Prostate gland (tissue), 2 donors: ENCODE measurements around the gene KLHL28. TPM values are rescaled to one million over a fixed set of nuclear protein-coding genes. Genes with fewer than 3 reads are reported as not detected.

Experiments used
- DNase-seq: peaks from one replicate; pipeline ENCODE4 v3.0.0-alpha.2; 2019; ENCODE audit warnings: low spot score
- H3K27ac ChIP-seq, 2 donors: fragments of 200-600 bp; sonication (generic); 2 replicates each; pipeline ENCODE4 v1.5.1; 2017 to 2019
- H3K27me3 ChIP-seq: fragments of 200-600 bp; sonication (generic); replicated peaks from 2 replicates; pipeline ENCODE4 v1.5.1; 2019; ENCODE audit not compliant: insufficient read depth
- H3K36me3 ChIP-seq, 2 donors: fragments of 200-600 bp; sonication (generic); 1 replicate in 1 of 2; 2 replicates in 1 of 2; pipeline versions ENCODE4 v1.5.1 to v1.8.1; 2017 to 2019
- H3K4me1 ChIP-seq: fragments of 200-600 bp; sonication (generic); replicated peaks from 2 replicates; pipeline ENCODE4 v1.5.1; 2019
- H3K4me3 ChIP-seq, 2 donors: fragments of 200-600 bp; sonication (generic); 2 replicates each; pipeline ENCODE4 v1.5.1; 2017 to 2019
- H3K9me3 ChIP-seq: fragments of 200-600 bp; sonication (generic); 2 replicates; pipeline ENCODE4 v1.5.1; 2017
- CTCF ChIP-seq, 4 experiments: fragments of 200-600 bp in 2 of 4; fragments of 450-650 bp in 2 of 4; sonication (generic) in 2 of 4; IDR thresholded peaks; 1 replicate in 3 of 4; 2 replicates in 1 of 4; pipeline ENCODE4 v1.5.1; 2016 to 2019; ENCODE audit warnings: antibody characterized with exemption in 4 of 4, mild to moderate bottlenecking in 2 of 4, moderate library complexity in 2 of 4
- POLR2A ChIP-seq: fragments of 450-650 bp; IDR thresholded peaks from one replicate; pipeline ENCODE4 v1.6.1; 2016; ENCODE audit warnings: antibody characterized with exemption, mild to moderate bottlenecking
- POLR2AphosphoS5 ChIP-seq: sonication (generic); formaldehyde crosslinking; IDR thresholded peaks from one replicate; pipeline ENCODE4 v1.6.1; 2017; ENCODE audit warnings: antibody characterized with exemption
- WGBS: methylation state at CpG from one replicate; pipeline ENCODE4 v1.1.5; 2018; 5-methylcytosine and 5-hydroxymethylcytosine counted together
- intact Hi-C: fragments of 100-400 bp; cut with DNase I; formaldehyde crosslinking; loops from one replicate; pipeline ENCODE4 v1.14.2; 2022
- total RNA-seq, 2 donors: library from RNA; depleted of rRNA; stranded (reverse); fragments of >200 nt; gene quantifications; one replicate each; pipeline ENCODE4 v1.1.0, GENCODE V29; 2016

Gene KLHL28
- total RNA-seq, 2 donors from 2014 or later = 7.4 to 9.7 TPM

GRCh38 chr14:44887596-44887955 lies 74.2 kb downstream of the KLHL28 start:
- no peaks in the 10 kb centered on the region for H3K4me1 ChIP-seq
- no peak overlapping the region for H3K27ac ChIP-seq
- intact Hi-C loops = no loop called here
- H3K27me3 ChIP-seq = no peaks in the 10 kb centered on the region
- H3K36me3 ChIP-seq = no peaks in the 10 kb centered on the region
- whole genome bisulfite sequencing = 98% methylated on average over 16 of the region's 16 CpGs
- H3K4me3 ChIP-seq = no peak overlapping the region
- H3K9me3 ChIP-seq = no peaks in the 10 kb centered on the region
- TF ChIP-seq POLR2A = no peak
- no peak for DNase-seq

- WGBS = 96% methylated on average over 35 of the region's 35 CpGs
- intact Hi-C loops = no loop called here
- Histone ChIP-seq H3K4me3 (no peak overlapping the region), H3K36me3 (no peaks in the 10 kb centered on the region), H3K4me1 (no peaks in the 10 kb centered on the region), H3K9me3 (no peaks in the 10 kb centered on the region), H3K27ac (no peak overlapping the region), H3K27me3 (no peaks in the 10 kb centered on the region)
- TF ChIP-seq POLR2AphosphoS5 (no peak), POLR2A (no peak), CTCF (IDR thresholded peaks at IDR 0.05) (no peak)
- no peak for DNase-seq
Observed at GRCh38 chr14:44886860-44887595, 74.7 kb downstream of the KLHL28 start.

GRCh38 chr14:44880791-44881190 lies 81.0 kb downstream of the KLHL28 start:
- no peak overlapping the region for H3K4me3 ChIP-seq
- no peak for TF ChIP-seq POLR2AphosphoS5
- no peak for TF ChIP-seq POLR2A
- no peak for TF ChIP-seq CTCF (IDR thresholded peaks at IDR 0.05)
- H3K4me1 ChIP-seq = no peaks in the 10 kb centered on the region
- 89% methylated on average over 2 of the region's 2 CpGs for WGBS
- DNase-seq = no peak
- intact Hi-C loops = no loop called here
- H3K9me3 ChIP-seq = no peaks in the 10 kb centered on the region
- H3K27ac ChIP-seq = no peak overlapping the region
- H3K36me3 ChIP-seq = no peaks in the 10 kb centered on the region
- no peaks in the 10 kb centered on the region for H3K27me3 ChIP-seq

Other genes starting within 250 kb of the KLHL28 start
- 10 to 100 TPM; 17.9 to 26.8 TPM for gene TOGARAM1, start 243 bp upstream of the KLHL28 start, total RNA-seq
- 10 to 100 TPM; 30.3 to 47.1 TPM for gene PRPF39, start 122.2 kb upstream of the KLHL28 start, total RNA-seq
- gene FKBP3, start 172.5 kb upstream of the KLHL28 start, total RNA-seq = 10 to 100 TPM; 40.4 to 46.7 TPM
- 10 to 100 TPM; 11.9 to 13.5 TPM for gene FANCM, start 174.0 kb upstream of the KLHL28 start, total RNA-seq